AG09319 (cell line): ENCODE results near the gene HOXA6.

Source experiments
- DNase-seq: peaks from one replicate; pipeline ENCODE4 v3.0.0-alpha.2; 2010; ENCODE audit warnings: low read depth; ENCODE audit errors: extremely low read depth
- CTCF ChIP-seq: IDR thresholded peaks from 2 replicates; pipeline ENCODE4 v1.5.1; 2011; ENCODE audit warnings: low read depth, mild to moderate bottlenecking, inconsistent platforms, low read length, moderate library complexity

HOXA6 gene

DNA sequence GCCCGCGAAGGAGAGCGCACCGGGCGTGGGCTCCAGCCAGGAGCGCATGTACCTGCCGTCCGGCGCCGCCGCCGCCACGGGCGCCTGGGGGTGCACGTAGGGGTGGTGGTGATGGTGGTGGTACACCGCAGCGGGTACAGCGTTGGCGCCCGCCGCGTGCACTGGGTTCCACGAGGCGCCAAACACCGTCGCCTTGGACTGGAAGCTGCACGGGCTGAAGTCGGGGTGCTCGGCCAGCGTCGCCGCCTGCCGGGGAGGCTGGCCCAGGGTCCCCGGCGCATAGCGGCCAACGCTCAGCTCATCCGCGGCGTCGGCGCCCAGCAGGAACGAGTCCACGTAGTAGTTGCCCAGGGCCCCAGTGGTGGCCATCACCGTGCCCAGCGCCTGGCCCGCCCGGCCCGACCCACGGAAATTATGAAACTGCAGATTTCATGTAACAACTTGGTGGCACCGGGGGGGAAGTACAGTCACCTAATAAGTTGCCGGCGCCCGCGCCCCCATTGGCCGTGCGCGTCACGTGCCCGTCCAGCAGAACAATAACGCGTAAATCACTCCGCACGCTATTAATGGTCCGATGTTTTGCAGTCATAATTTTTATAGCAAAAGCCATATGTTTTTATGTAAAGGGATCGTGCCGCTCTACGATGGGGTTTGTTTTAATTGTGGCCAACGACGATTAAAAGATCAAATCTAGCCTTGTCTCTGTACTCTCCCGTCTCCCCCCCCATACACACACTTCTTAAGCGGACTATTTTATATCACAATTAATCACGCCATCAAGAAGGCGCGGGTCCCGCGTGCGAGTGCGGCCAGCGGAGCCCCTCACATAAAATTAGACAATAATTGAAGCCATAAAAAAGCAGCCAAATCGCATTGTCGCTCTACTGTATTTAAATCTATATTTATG lies 17.8 kb upstream of the HOXA6 start, which contains the start of gene HOXA9:
TSS of gene HOXA9 (minus strand) at position 449 of the 907 bp plus-strand sequence. CDS start at position 369, 80 bp downstream.
- no peak for TF ChIP-seq CTCF
- DNase-seq: no peak

DNA sequence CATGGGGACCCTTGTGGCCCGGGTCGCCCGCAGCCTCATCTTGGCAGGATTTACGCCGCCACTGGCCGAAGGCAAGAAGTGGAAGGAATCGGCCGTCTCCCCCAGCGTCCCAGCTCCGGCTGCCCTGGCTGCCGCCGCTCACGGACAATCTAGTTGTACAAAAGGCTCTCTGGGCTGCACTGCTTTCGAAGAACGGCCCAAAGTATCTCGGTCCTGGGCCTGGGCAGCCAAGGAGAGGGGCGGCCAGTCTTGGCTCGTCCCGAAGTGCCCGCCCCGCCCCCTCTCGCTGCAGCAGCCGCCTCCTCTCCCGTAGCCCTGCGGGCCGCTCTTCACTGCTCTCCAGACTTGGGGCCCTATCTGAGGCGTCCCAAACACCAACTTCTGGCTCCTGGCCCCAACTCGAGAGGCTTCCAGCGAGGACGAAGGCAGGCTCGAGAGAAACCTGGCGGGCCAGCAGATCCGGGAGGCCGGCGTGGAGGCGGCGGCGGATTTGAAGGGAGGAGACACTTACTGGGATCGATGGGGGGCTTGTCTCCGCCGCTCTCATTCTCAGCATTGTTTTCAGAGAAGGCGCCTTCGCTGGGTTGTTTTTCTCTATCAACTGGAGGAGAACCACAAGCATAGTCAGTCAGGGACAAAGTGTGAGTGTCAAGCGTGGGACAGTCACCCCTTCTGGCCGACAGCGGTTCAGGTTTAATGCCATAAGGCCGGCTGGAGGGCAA lies 17.0 kb upstream of the HOXA6 start:
- DNase-seq: no peak
- no peak for TF ChIP-seq CTCF

DNA sequence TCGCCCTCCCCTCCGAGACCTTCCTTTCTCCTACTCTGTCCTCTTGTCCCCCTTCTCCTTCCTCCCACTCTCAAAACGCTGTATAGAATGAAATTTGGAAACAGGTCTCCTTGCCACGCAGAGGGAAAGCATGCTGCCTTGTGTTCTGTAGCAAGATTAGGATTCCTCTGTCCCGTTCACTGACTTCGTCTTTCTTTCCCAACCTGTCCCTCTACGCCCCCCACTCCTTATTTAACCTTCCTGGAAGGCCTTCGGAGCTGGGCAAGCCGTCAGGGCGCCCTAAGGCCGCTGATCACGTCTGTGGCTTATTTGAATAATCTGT lies 16.4 kb upstream of the HOXA6 start:
- TF ChIP-seq CTCF: no peak

GRCh38 chr7:27163288-27164044 lies 15.9 kb upstream of the HOXA6 start:
- TF ChIP-seq CTCF: no peak
- DNase-seq: no peak

More for the DNA sequence above, 16.4 kb upstream of the HOXA6 start:
- no peak for DNase-seq

DNA sequence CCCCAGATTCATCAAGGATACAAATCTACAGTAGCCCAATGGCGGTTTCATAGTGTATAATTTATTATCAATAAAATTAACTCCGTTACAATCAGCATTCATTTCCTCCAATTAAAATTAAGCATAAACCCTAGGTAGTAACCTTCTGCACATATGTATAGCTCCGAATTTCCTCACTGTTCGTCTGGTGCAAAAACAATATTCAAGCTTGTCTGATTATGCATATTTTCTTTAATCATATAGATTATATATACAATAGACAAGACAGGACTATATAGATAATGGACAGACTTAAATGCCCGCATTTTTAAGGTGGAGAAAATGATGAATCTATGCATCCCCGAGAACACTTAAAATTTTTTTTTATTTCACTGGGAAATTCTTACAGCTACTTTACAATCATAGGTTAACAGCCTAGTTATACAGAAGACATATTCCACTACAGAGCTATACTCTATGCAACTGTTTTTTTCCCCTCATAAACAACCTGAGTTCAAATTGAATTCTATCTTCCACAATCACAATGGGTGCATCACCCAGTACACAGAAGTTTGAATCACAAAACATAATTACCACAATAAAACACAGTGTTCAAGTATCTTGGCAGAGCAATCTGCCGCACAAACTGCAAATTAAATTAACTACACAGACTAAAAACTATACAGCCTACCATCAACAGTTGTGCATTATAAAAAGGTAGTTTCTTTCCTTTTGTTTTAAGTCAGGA lies 15.2 kb upstream of the HOXA6 start:
- TF ChIP-seq CTCF: no peak
- DNase-seq: no peak

DNA sequence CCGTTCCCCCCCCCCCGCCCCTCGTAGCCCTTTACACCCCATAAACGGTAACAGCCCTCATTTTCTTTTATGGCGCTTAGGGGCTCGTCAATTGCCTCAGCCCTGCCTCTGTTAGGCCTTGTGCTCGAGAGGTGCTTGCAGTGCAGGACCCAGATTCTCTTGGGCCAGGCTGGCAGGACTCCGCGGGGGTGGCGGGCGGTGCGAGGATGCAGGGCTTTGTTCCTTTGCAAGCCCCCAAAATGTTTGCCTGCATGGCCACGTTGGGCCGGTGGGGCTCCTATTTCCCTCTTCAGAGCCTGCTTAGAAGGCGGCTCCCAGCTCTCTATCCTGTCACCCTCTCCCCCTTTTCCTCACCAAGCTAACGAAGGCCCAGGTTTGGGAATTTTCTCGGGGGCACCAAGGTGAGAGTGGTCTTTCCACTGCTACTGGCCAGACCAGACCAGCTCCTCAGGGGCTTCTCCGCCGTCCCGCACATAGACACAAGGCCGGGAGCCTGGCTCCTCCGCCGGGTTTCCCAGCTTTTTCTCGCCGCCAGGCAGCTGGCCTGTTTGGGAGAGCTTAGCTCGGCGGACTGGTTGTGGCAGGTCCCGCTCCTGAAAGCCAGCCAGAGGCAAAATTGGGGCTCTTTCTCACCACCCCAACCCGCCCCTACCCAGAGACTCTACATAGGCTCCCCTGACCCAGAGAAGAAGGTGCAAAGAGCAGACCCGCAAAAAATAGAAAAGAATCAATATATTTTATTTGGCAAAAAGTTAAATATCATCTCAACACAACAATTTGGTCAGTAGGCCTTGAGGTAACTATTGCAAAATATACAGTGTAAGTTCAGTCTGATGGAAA lies 14.4 kb upstream of the HOXA6 start:
- no peak for DNase-seq
- TF ChIP-seq CTCF: no peak
